Small intestine (tissue), 7 donors: ENCODE results near the gene PALLD. TPM values are rescaled to one million over a fixed set of nuclear protein-coding genes. Genes with fewer than 3 reads are reported as not detected.

Source experiments
- DNase-seq, 2 donors: peaks; one replicate each; pipeline versions ENCODE4 v3.0.0 to v3.0.0-alpha.2; 2013
- FAIRE-seq: peaks from 2 replicates; lab custom pipeline; 2012; peaks lifted over from hg19 to GRCh38; lab: Jason Lieb, UNC
- H3K27ac ChIP-seq, 3 donors: one replicate each; pipeline ENCODE4 v1.5.1; 2013; ENCODE audit warnings: low read length in 2 of 3, mild to moderate bottlenecking in 2 of 3, control low read depth in 1 of 3, inconsistent platforms in 1 of 3, low read depth in 1 of 3, moderate library complexity in 1 of 3
- H3K27me3 ChIP-seq, 3 donors: one replicate each; pipeline ENCODE4 v1.6.1; 2013; ENCODE audit warnings: low read length in 3 of 3, inconsistent platforms in 1 of 3; ENCODE audit not compliant: control insufficient read depth in 3 of 3, insufficient read depth in 3 of 3
- H3K36me3 ChIP-seq, 3 donors: one replicate each; pipeline ENCODE4 v1.6.1; 2013; ENCODE audit warnings: low read length in 3 of 3, inconsistent platforms in 1 of 3, low read depth in 1 of 3, mild to moderate bottlenecking in 1 of 3, moderate library complexity in 1 of 3; ENCODE audit not compliant: control insufficient read depth in 3 of 3, insufficient read depth in 2 of 3
- H3K4me1 ChIP-seq, 3 donors: one replicate each; pipeline ENCODE4 v1.6.1; 2013; ENCODE audit warnings: low read length in 2 of 3, inconsistent platforms in 1 of 3, low read depth in 1 of 3, mild to moderate bottlenecking in 1 of 3, moderate library complexity in 1 of 3; ENCODE audit not compliant: control insufficient read depth in 3 of 3, insufficient read depth in 2 of 3
- H3K4me3 ChIP-seq, 3 donors: one replicate each; pipeline ENCODE4 v1.5.1; 2013; ENCODE audit warnings: low read length in 3 of 3, control low read depth in 1 of 3, inconsistent platforms in 1 of 3, low read depth in 1 of 3, mild to moderate bottlenecking in 1 of 3, moderate library complexity in 1 of 3
- H3K9me3 ChIP-seq, 2 donors: one replicate each; pipeline ENCODE4 v1.6.1; 2013; ENCODE audit warnings: low read depth in 1 of 2, low read length in 1 of 2; ENCODE audit not compliant: control insufficient read depth in 2 of 2, insufficient read depth in 1 of 2
- WGBS, 3 donors: extraction: QIAGEN DNeasy Blood & Tissue Kit; methylation state at CpG; one replicate each; pipeline ENCODE4 v1.1.7; 2013; 5-methylcytosine and 5-hydroxymethylcytosine counted together
- polyA plus RNA-seq, 4 donors: library from polyadenylated mRNA; stranded (reverse) in 3 of 4; unstranded in 1 of 4; fragments of 200-250 nt in 3 of 4; fragments of 120-200 nt in 1 of 4; gene quantifications; one replicate each; pipeline versions ENCODE4 v1.2.1 to v1.2.3, GENCODE V29; 2013
- donor health status: healthy with polysubstance abuse.
- donor health status: control.
- donor health status: control.
- donor health status: Bipolar disorder and iron deficiency.
- donor health status: healthy.

Gene PALLD
- polyA plus RNA-seq, 4 donors, result 31.3 to 58.9 (median 38.0) TPM

- WGBS, 3 donors, result 16 to 25% (median 18%) methylated on average over 9 of the region's 9 CpGs
- Histone ChIP-seq H3K27me3 (no peaks in the 10 kb centered on the region), H3K4me3 (no peak overlapping the region), H3K9me3 (no peaks in the 10 kb centered on the region), H3K27ac (no peak overlapping the region), H3K4me1 (no peaks in the 10 kb centered on the region), H3K36me3 (no peaks in the 10 kb centered on the region)
- peak; percentile 57 to 61 for DNase-seq
- no peak for FAIRE-seq
Measured at GRCh38 chr4:168585168-168586091, 88.6 kb downstream of the PALLD start.

- 57 to 83% (median 78%) methylated on average over 5 of the region's 5 CpGs for WGBS, 3 donors
- no peak overlapping the region for H3K27ac ChIP-seq
Measured at GRCh38 chr4:168586926-168587325, 90.1 kb downstream of the PALLD start.

GRCh38 chr4:168587411-168588125, 90.7 kb downstream of the PALLD start:
- WGBS, 3 donors, result 78 to 91% (median 78%) methylated on average over 11 of the region's 11 CpGs
- no peaks in the 10 kb centered on the region for H3K4me1 ChIP-seq
- H3K27ac ChIP-seq, result no peak overlapping the region
- H3K4me3 ChIP-seq, result no peak overlapping the region
- no peaks in the 10 kb centered on the region for H3K9me3 ChIP-seq
- no peaks in the 10 kb centered on the region for H3K36me3 ChIP-seq
- H3K27me3 ChIP-seq, result no peaks in the 10 kb centered on the region
- FAIRE-seq (no peak), DNase-seq (no peak)

More at GRCh38 chr4:168586926-168587325, 90.1 kb downstream of the PALLD start:
- Histone ChIP-seq H3K9me3 (no peaks in the 10 kb centered on the region), H3K27me3 (no peaks in the 10 kb centered on the region), H3K4me3 (no peak overlapping the region), H3K36me3 (no peaks in the 10 kb centered on the region), H3K4me1 (no peaks in the 10 kb centered on the region)
- FAIRE-seq (no peak), DNase-seq (no peak)

GRCh38 chr4:168588916-168589531, 92.2 kb downstream of the PALLD start:
- 28 to 66% (median 56%) methylated on average over 8 of the region's 8 CpGs for WGBS, 3 donors
- H3K9me3 ChIP-seq, result no peaks in the 10 kb centered on the region
- no peak overlapping the region for H3K4me3 ChIP-seq
- no peaks in the 10 kb centered on the region for H3K4me1 ChIP-seq
- no peak for FAIRE-seq
- no peaks in the 10 kb centered on the region for H3K27me3 ChIP-seq
- no peaks in the 10 kb centered on the region for H3K36me3 ChIP-seq
- peak in 1 of 2 donors; percentile 5 for DNase-seq
- H3K27ac ChIP-seq, result no peak overlapping the region

- FAIRE-seq (no peak), DNase-seq (no peak)
- Histone ChIP-seq H3K27ac (no peak overlapping the region), H3K27me3 (no peaks in the 10 kb centered on the region), H3K9me3 (no peaks in the 10 kb centered on the region), H3K4me1 (no peaks in the 10 kb centered on the region), H3K36me3 (no peaks in the 10 kb centered on the region), H3K4me3 (no peak overlapping the region)
- 63 to 75% (median 69%) methylated on average over 1 of the region's 1 CpG for WGBS, 3 donors
Measured at GRCh38 chr4:168592676-168593075, 95.8 kb downstream of the PALLD start.

- WGBS, 3 donors, result 69 to 72% (median 71%) methylated on average over 4 of the region's 4 CpGs
Measured at GRCh38 chr4:168593399-168593798, 96.5 kb downstream of the PALLD start.

GRCh38 chr4:168594121-168594520, 97.3 kb downstream of the PALLD start:
- FAIRE-seq, result no peak
- 75 to 87% (median 85%) methylated on average over 5 of the region's 5 CpGs for WGBS, 3 donors
- H3K4me3 ChIP-seq, result no peak overlapping the region

More at GRCh38 chr4:168593399-168593798, 96.5 kb downstream of the PALLD start:
- Histone ChIP-seq H3K4me3 (no peak overlapping the region), H3K9me3 (no peaks in the 10 kb centered on the region), H3K36me3 (no peaks in the 10 kb centered on the region), H3K27ac (no peak overlapping the region), H3K4me1 (no peaks in the 10 kb centered on the region), H3K27me3 (no peaks in the 10 kb centered on the region)
- DNase-seq (no peak), FAIRE-seq (no peak)

GRCh38 chr4:168598191-168598590, 101.3 kb downstream of the PALLD start:
- DNase-seq, result no peak
- no peaks in the 10 kb centered on the region for H3K9me3 ChIP-seq
- no peaks in the 10 kb centered on the region for H3K4me1 ChIP-seq
- H3K4me3 ChIP-seq, result no peak overlapping the region
- no peaks in the 10 kb centered on the region for H3K36me3 ChIP-seq
- peaks cover 0 to 2% (median 0%) of the 10 kb centered on the region in 3 donors for H3K27me3 ChIP-seq
- H3K27ac ChIP-seq, result no peak overlapping the region
- no peak for FAIRE-seq
- WGBS, 3 donors, result 74 to 85% (median 75%) methylated on average over 1 of the region's 1 CpG

More at GRCh38 chr4:168594121-168594520, 97.3 kb downstream of the PALLD start:
- Histone ChIP-seq H3K4me1 (no peaks in the 10 kb centered on the region), H3K9me3 (no peaks in the 10 kb centered on the region), H3K27ac (no peak overlapping the region), H3K27me3 (no peaks in the 10 kb centered on the region), H3K36me3 (no peaks in the 10 kb centered on the region)
- DNase-seq, result no peak
